HG03103 (cell line): ENCODE measurements around the gene B3GALT5.
"Not testable (repeated sequence)": the region's sequence is repeated elsewhere in the genome, so short reads cannot be mapped to it uniquely, and the experiment has no call there.

Source experiments
- ATAC-seq: cut with Tn5 transposase; IDR thresholded peaks from one replicate; pipeline ENCODE4 v1.9.1; 2021; ENCODE audit warnings: low read depth; ENCODE audit not compliant: unreplicated experiment

The B3GALT5 gene

GRCh38 chr21:39686646-39687468, 74.1 kb downstream of the B3GALT5 start:
- ATAC-seq = no peak

- ATAC-seq = no peak
Observed at GRCh38 chr21:39688010-39688409, 75.3 kb downstream of the B3GALT5 start.

- ATAC-seq = not testable (repeated sequence)
Observed at GRCh38 chr21:39689860-39690259, 77.1 kb downstream of the B3GALT5 start.

GRCh38 chr21:39690454-39690853, 77.7 kb downstream of the B3GALT5 start:
- ATAC-seq = no peak

- ATAC-seq = no peak
Observed at GRCh38 chr21:39694750-39695149, 82.0 kb downstream of the B3GALT5 start.

- ATAC-seq = no peak
Observed at GRCh38 chr21:39696196-39696595, 83.5 kb downstream of the B3GALT5 start.

GRCh38 chr21:39696618-39697017, 83.9 kb downstream of the B3GALT5 start:
- ATAC-seq = no peak

- ATAC-seq = no peak
Observed at GRCh38 chr21:39700318-39700717, 87.6 kb downstream of the B3GALT5 start.

GRCh38 chr21:39703578-39703977, 90.8 kb downstream of the B3GALT5 start:
- no peak for ATAC-seq

GRCh38 chr21:39705849-39706248, 93.1 kb downstream of the B3GALT5 start:
- ATAC-seq = no peak

- ATAC-seq = no peak
Observed at GRCh38 chr21:39707316-39707715, 94.6 kb downstream of the B3GALT5 start.

GRCh38 chr21:39710866-39711265, 98.1 kb downstream of the B3GALT5 start:
- no peak for ATAC-seq

GRCh38 chr21:39712273-39712672, 99.5 kb downstream of the B3GALT5 start:
- no peak for ATAC-seq

GRCh38 chr21:39712976-39713375, 100.2 kb downstream of the B3GALT5 start:
- no peak for ATAC-seq

- no peak for ATAC-seq
Observed at GRCh38 chr21:39713905-39714304, 101.2 kb downstream of the B3GALT5 start.

GRCh38 chr21:39714331-39714730, 101.6 kb downstream of the B3GALT5 start:
- no peak for ATAC-seq

GRCh38 chr21:39715804-39716397, 103.2 kb downstream of the B3GALT5 start:
- no peak for ATAC-seq

- ATAC-seq = no peak
Observed at GRCh38 chr21:39720126-39720778, 107.5 kb downstream of the B3GALT5 start.

- no peak for ATAC-seq
Observed at GRCh38 chr21:39721885-39722284, 109.1 kb downstream of the B3GALT5 start.
